SK-N-SH (cell line): ENCODE results near the gene RBSN. TPM values are rescaled to one million over a fixed set of nuclear protein-coding genes. Genes with fewer than 3 reads are reported as not detected.

Source experiments
- CTCF ChIA-PET: fragments of 300-600, 350-600 bp; formaldehyde crosslinking; extraction: SDS; loops from one replicate; lab custom pipeline; 2021; lab: Yijun Ruan, JAX
- POLR2A ChIA-PET: fragments of 350-600 bp; sonication (Branson Sonifier 250); formaldehyde crosslinking; extraction: SDS; loops from one replicate; lab custom pipeline; 2020; ENCODE audit warnings: antibody characterized with exemption, inconsistent platforms; lab: Yijun Ruan, JAX
- DNase-seq: peaks from one replicate; pipeline ENCODE4 v3.0.0; 2012
- H2AFZ ChIP-seq: fragments of 200-600 bp; sonication (generic); 2 replicates; pipeline ENCODE4 v1.8.1; 2016; ENCODE audit warnings: antibody characterized with exemption, mild to moderate bottlenecking, low read depth
- H3F3A ChIP-seq: fragments of 200-600 bp; sonication (generic); replicated peaks from 2 replicates; pipeline ENCODE3; 2016; ENCODE audit warnings: antibody characterized with exemption, mild to moderate bottlenecking; ENCODE audit not compliant: insufficient read depth
- H3K27ac ChIP-seq, 2 experiments: fragments of 200-500 bp in 1 of 2; fragments of 200-600 bp in 1 of 2; sonication (Bioruptor generic) in 1 of 2; sonication (generic), shearing (Covaris generic) in 1 of 2; 2 replicates each; pipeline versions ENCODE4 v1.5.1 to v1.6.1; 2014 to 2016; ENCODE audit warnings: low read depth in 2 of 2, inconsistent platforms in 1 of 2, low read length in 1 of 2, mild to moderate bottlenecking in 1 of 2, mixed read lengths in 1 of 2
- H3K27me3 ChIP-seq: fragments of 200-600 bp; sonication (generic), shearing (Covaris generic); 2 replicates; pipeline ENCODE4 v1.6.1; 2016; ENCODE audit warnings: mixed run types; ENCODE audit not compliant: insufficient read depth
- H3K36me3 ChIP-seq, 2 experiments: fragments of 200-500 bp in 1 of 2; fragments of 200-600 bp in 1 of 2; sonication (Bioruptor generic) in 1 of 2; sonication (generic) in 1 of 2; replicated peaks in 1 of 2; 2 replicates each; pipeline versions ENCODE3 to v1.5.1; 2014 to 2016; ENCODE audit warnings: low read length in 1 of 2, mild to moderate bottlenecking in 1 of 2; ENCODE audit not compliant: insufficient read depth in 2 of 2, control insufficient read depth in 1 of 2
- H3K4me1 ChIP-seq, 2 experiments: fragments of 200-500 bp in 1 of 2; fragments of 200-600 bp in 1 of 2; sonication (Bioruptor generic) in 1 of 2; sonication (generic), shearing (Covaris generic) in 1 of 2; 2 replicates each; pipeline versions ENCODE4 v1.5.1 to v1.6.1; 2014 to 2016; ENCODE audit warnings: low read depth in 1 of 2, low read length in 1 of 2, mixed run types in 1 of 2; ENCODE audit not compliant: insufficient read depth in 2 of 2, control insufficient read depth in 1 of 2
- H3K4me2 ChIP-seq: fragments of 200-600 bp; sonication (generic), shearing (Covaris generic); 2 replicates; pipeline ENCODE4 v1.6.1; 2017; ENCODE audit warnings: mixed run types
- H3K4me3 ChIP-seq, 2 experiments: fragments of 200-500 bp in 1 of 2; fragments of 200-600 bp in 1 of 2; sonication (Bioruptor generic) in 1 of 2; sonication (generic), shearing (Covaris generic) in 1 of 2; 2 replicates each; pipeline versions ENCODE4 v1.5.1 to v1.8.1; 2014 to 2016; ENCODE audit warnings: low read depth in 2 of 2, inconsistent platforms in 1 of 2, low read length in 1 of 2, mild to moderate bottlenecking in 1 of 2, mixed read lengths in 1 of 2, moderate library complexity in 1 of 2
- H3K79me2 ChIP-seq: fragments of 200-600 bp; sonication (generic); 2 replicates; pipeline ENCODE4 v1.8.1; 2017; ENCODE audit warnings: mild to moderate bottlenecking; ENCODE audit not compliant: insufficient read depth
- H3K9ac ChIP-seq: fragments of 200-600 bp; sonication (generic); 2 replicates; pipeline ENCODE4 v1.6.1; 2017; ENCODE audit warnings: mixed run types
- H3K9me2 ChIP-seq: fragments of 200-600 bp; sonication (generic); 2 replicates; pipeline ENCODE4 v1.6.1; 2017; ENCODE audit warnings: mixed run types
- H3K9me3 ChIP-seq: fragments of 200-600 bp; sonication (generic); 2 replicates; pipeline ENCODE4 v1.6.1; 2017; ENCODE audit warnings: mixed run types, mild to moderate bottlenecking, moderate library complexity
- H4K20me1 ChIP-seq: fragments of 200-600 bp; sonication (generic); 2 replicates; pipeline ENCODE4 v1.6.1; 2017; ENCODE audit warnings: mild to moderate bottlenecking, mixed run types; ENCODE audit not compliant: insufficient read depth
- CHD2 ChIP-seq: fragments of 150-350 bp; IDR thresholded peaks from 2 replicates; pipeline ENCODE4 v1.6.1; 2018; ENCODE audit warnings: low read length; ENCODE audit not compliant: partially characterized antibody
- CTCF ChIP-seq: fragments of 200-600 bp; sonication (generic); IDR thresholded peaks from 2 replicates; pipeline ENCODE4 v1.6.1; 2017; ENCODE audit warnings: antibody characterized with exemption, mild to moderate bottlenecking, moderate library complexity
- EZH2phosphoT487 ChIP-seq: fragments of 200-600 bp; sonication (generic); IDR thresholded peaks from 2 replicates; pipeline ENCODE4 v1.6.1; 2017; ENCODE audit warnings: low read depth, mixed run types, mild to moderate bottlenecking, antibody characterized with exemption, moderate library complexity, borderline replicate concordance
- FOSL2 ChIP-seq: IDR thresholded peaks from 2 replicates; pipeline ENCODE4 v1.4.0; 2012; ENCODE audit warnings: low read depth, mild to moderate bottlenecking, moderate library complexity, borderline replicate concordance
- FOXM1 ChIP-seq: IDR thresholded peaks from 2 replicates; pipeline ENCODE4 v1.4.0; 2012; ENCODE audit warnings: low read depth, mild to moderate bottlenecking
- GABPA ChIP-seq: IDR thresholded peaks from 2 replicates; pipeline ENCODE4 v1.4.0; 2012; ENCODE audit warnings: low read depth, mild to moderate bottlenecking
- JUND ChIP-seq: IDR thresholded peaks from 2 replicates; pipeline ENCODE4 v1.4.0; 2012
- MEF2A ChIP-seq: IDR thresholded peaks from 2 replicates; pipeline ENCODE4 v1.4.0; 2012; ENCODE audit warnings: low read depth, borderline replicate concordance
- MXI1 ChIP-seq: IDR thresholded peaks from 2 replicates; pipeline ENCODE4 v1.6.1; 2012; ENCODE audit warnings: mild to moderate bottlenecking, low read depth, low read length, improper control_type of control experiment
- NFIC ChIP-seq: IDR thresholded peaks from 2 replicates; pipeline ENCODE4 v1.4.0; 2012; ENCODE audit warnings: borderline replicate concordance
- NRF1 ChIP-seq: IDR thresholded peaks from 2 replicates; pipeline ENCODE4 v1.6.1; 2012; ENCODE audit warnings: low read depth, mild to moderate bottlenecking, low read length
- REST ChIP-seq: IDR thresholded peaks from 2 replicates; pipeline ENCODE4 v1.6.1; 2012; ENCODE audit warnings: mild to moderate bottlenecking, low read depth, low read length, moderate library complexity
- RXRA ChIP-seq: IDR thresholded peaks from 2 replicates; pipeline ENCODE4 v1.4.0; 2012; ENCODE audit warnings: low read depth, mild to moderate bottlenecking, borderline replicate concordance
- SMC3 ChIP-seq: IDR thresholded peaks from 2 replicates; pipeline ENCODE4 v1.6.1; 2012; ENCODE audit warnings: low read depth, low read length, improper control_type of control experiment
- TEAD4 ChIP-seq: IDR thresholded peaks from 2 replicates; pipeline ENCODE4 v1.4.0; 2012; ENCODE audit warnings: mild to moderate bottlenecking, borderline replicate concordance; ENCODE audit not compliant: insufficient read depth
- USF1 ChIP-seq: IDR thresholded peaks from 2 replicates; pipeline ENCODE4 v1.4.0; 2012; ENCODE audit warnings: low read depth, borderline replicate concordance
- USF2 ChIP-seq: fragments of 150-350 bp; IDR thresholded peaks from 2 replicates; pipeline ENCODE4 v1.6.1; 2017; ENCODE audit warnings: antibody characterized with exemption, low read length, low read depth, borderline replicate concordance
- ZBTB33 ChIP-seq: IDR thresholded peaks from 2 replicates; pipeline ENCODE4 v1.4.0; 2012; ENCODE audit warnings: low read depth, borderline replicate concordance
- WGBS: methylation state at CpG from one replicate; pipeline ENCODE4 v1.1.6; 2017; ENCODE audit warnings: low lambda C conversion rate; 5-methylcytosine and 5-hydroxymethylcytosine counted together
- polyA plus RNA-seq, 3 experiments: library from polyadenylated mRNA; depleted of rRNA; stranded (reverse); fragments of >200 nt; gene quantifications; 2 replicates each; pipeline ENCODE4 v1.2.3, GENCODE V29; 2012

Gene RBSN
- polyA plus RNA-seq, 1 of the 3 experiments (the other 2 are of a cell fraction), result 4.7 TPM

GRCh38 chr3:15045667-15046066 lies 53.3 kb downstream of the RBSN start:
- H3K27ac ChIP-seq, result no peak overlapping the region
- peaks cover 15 to 27% of the 10 kb centered on the region in 2 experiments; a peak in 3 of 4 replicates for H3K4me1 ChIP-seq
- CTCF ChIA-PET, result interaction anchor here (1.0 to 2.1 kb wide), 3 partner anchors 63 to 183 kb away, joined by 3 to 8 read pairs (median 4); no protein-coding TSS in a partner anchor
- H3K27me3 ChIP-seq, result no peaks in the 10 kb centered on the region
- no peak for TF ChIP-seq JUND
- no peak for TF ChIP-seq MXI1
- TF ChIP-seq GABPA, result no peak
- TF ChIP-seq ZBTB33, result no peak
- TF ChIP-seq EZH2phosphoT487, result no peak
- no peak for TF ChIP-seq CTCF
- no peak for TF ChIP-seq SMC3
- TF ChIP-seq USF1, result no peak
- no peak for TF ChIP-seq TEAD4
- TF ChIP-seq NRF1, result no peak
- no peak for TF ChIP-seq FOSL2
- no peak for TF ChIP-seq NFIC
- TF ChIP-seq RXRA, result no peak
- no peak for TF ChIP-seq REST
- no peak for TF ChIP-seq CHD2
- no peak for TF ChIP-seq MEF2A
- no peak for TF ChIP-seq USF2
- TF ChIP-seq FOXM1, result no peak
- TF ChIP-seq, all 33 proteins: peak for 0
- Histone ChIP-seq H3F3A (peaks cover 4% of the 10 kb centered on the region), H3K4me2 (no peak overlapping the region), H3K4me3 (no peak overlapping the region), H4K20me1 (no peaks in the 10 kb centered on the region), H3K9me3 (no peaks in the 10 kb centered on the region), H3K79me2 (peaks cover 18% of the 10 kb centered on the region; the same call in 1 of the 2 replicates), H2AFZ (no peak overlapping the region), H3K9me2 (no peaks in the 10 kb centered on the region), H3K9ac (no peak overlapping the region), H3K36me3 (peaks cover 81 to 93% of the 10 kb centered on the region in 2 experiments)
- DNase-seq, result no peak
- POLR2A ChIA-PET, result no interaction called here
- 80% methylated on average over 1 of the region's 1 CpG for WGBS
